ENCODE measurements around the gene LYPD6B.

LYPD6B gene

GRCh38 chr2:149167001-149167780 is 128.7 kb downstream of the LYPD6B start:
- DNase-seq, result no peak

GRCh38 chr2:149167941-149168340 is 129.4 kb downstream of the LYPD6B start:
- no peak for DNase-seq

- DNase-seq, result no peak
These were observed 131.2 kb downstream of the LYPD6B start for GRCh38 chr2:149169656-149170055.

GRCh38 chr2:149170156-149170555 is 131.7 kb downstream of the LYPD6B start:
- DNase-seq, result peak in 1 of 2 donors; percentile 17

- DNase-seq, result no peak
These were observed 132.4 kb downstream of the LYPD6B start for GRCh38 chr2:149170911-149171310.

- DNase-seq, result no peak
These were observed 134.7 kb downstream of the LYPD6B start for GRCh38 chr2:149173220-149173619.

GRCh38 chr2:149175956-149176355 is 137.5 kb downstream of the LYPD6B start:
- no peak for DNase-seq

GRCh38 chr2:149178612-149179011 is 140.1 kb downstream of the LYPD6B start:
- no peak for DNase-seq

GRCh38 chr2:149180226-149180875 is 141.9 kb downstream of the LYPD6B start:
- DNase-seq, result no peak

- DNase-seq, result no peak
These were observed 144.7 kb downstream of the LYPD6B start for GRCh38 chr2:149183187-149183586.

GRCh38 chr2:149184991-149185390 is 146.5 kb downstream of the LYPD6B start:
- DNase-seq, result no peak

GRCh38 chr2:149185942-149186490 is 147.5 kb downstream of the LYPD6B start:
- DNase-seq, result no peak

GRCh38 chr2:149187057-149187456 is 148.6 kb downstream of the LYPD6B start:
- no peak for DNase-seq

- DNase-seq, result no peak
These were observed 149.8 kb downstream of the LYPD6B start for GRCh38 chr2:149188291-149188690.

- DNase-seq, result no peak
These were observed 151.3 kb downstream of the LYPD6B start for GRCh38 chr2:149189769-149190168.

- no peak for DNase-seq
These were observed 153.4 kb downstream of the LYPD6B start for GRCh38 chr2:149191915-149192314.

- DNase-seq, result no peak
These were observed 153.9 kb downstream of the LYPD6B start for GRCh38 chr2:149192427-149192826.

- no peak for DNase-seq
These were observed 161.6 kb downstream of the LYPD6B start for GRCh38 chr2:149200109-149200520.

GRCh38 chr2:149204686-149205085 is 166.2 kb downstream of the LYPD6B start:
- DNase-seq, result no peak

- no peak for DNase-seq
These were observed 166.6 kb downstream of the LYPD6B start for GRCh38 chr2:149205143-149205542.

- no peak for DNase-seq
These were observed 175.4 kb downstream of the LYPD6B start for GRCh38 chr2:149213764-149214493.

- no peak for DNase-seq
These were observed 180.0 kb downstream of the LYPD6B start for GRCh38 chr2:149218497-149218896.

GRCh38 chr2:149219856-149220255 is 181.4 kb downstream of the LYPD6B start:
- DNase-seq, result no peak
